K562 (cell line): Measurements from ENCODE around the gene TLE3. TPM values are rescaled to one million over a fixed set of nuclear protein-coding genes. Genes with fewer than 3 reads are reported as not detected.

ENCODE experiments used
- ATAC-seq: fragments of 200-7000 bp; cut with Tn5 transposase; 3 replicates; pipeline ENCODE4 v1.9.1; 2020; ENCODE audit warnings: moderate library complexity
- BruUV-seq: library from RNA; stranded (reverse); fragments of 400-500 nt; replicated peaks from 2 replicates; lab custom pipeline; 2021; lab: Mats Ljungman, UMichigan
- CTCF ChIA-PET: fragments of 300-600 bp; formaldehyde crosslinking; extraction: SDS; loops from one replicate; lab custom pipeline; 2021; ENCODE audit warnings: low intra/inter-chr PET ratio; lab: Yijun Ruan, JAX
- POLR2A ChIA-PET: fragments of 300-600, 350-650 bp; sonication (Branson Sonifier 250); formaldehyde crosslinking; extraction: SDS; loops from one replicate; lab custom pipeline; 2021; ENCODE audit warnings: antibody characterized with exemption, inconsistent platforms; lab: Yijun Ruan, JAX
- DNase-seq, 4 experiments: peaks; one replicate each; pipeline versions ENCODE4 v3.0.0 to v3.0.0-alpha.2; 2011 to 2018; ENCODE audit warnings: low spot score in 3 of 4, mixed read lengths in 3 of 4; ENCODE audit errors: extremely low read depth in 1 of 4
- FAIRE-seq: peaks from 2 replicates; lab custom pipeline; 2011; peaks lifted over from hg19 to GRCh38; lab: Jason Lieb, UNC
- H2AFZ ChIP-seq: 2 replicates; pipeline ENCODE4 v1.6.0; 2011; ENCODE audit warnings: low read depth, low read length, control low read depth, inconsistent platforms
- H3K27ac ChIP-seq: fragments of 200-600 bp; 3 replicates; pipeline ENCODE4 v1.8.0; 2011; ENCODE audit warnings: low read depth, mild to moderate bottlenecking, control low read depth, inconsistent platforms, low read length, moderate library complexity, mixed read lengths; ENCODE audit errors: extremely low read depth
- H3K27me3 ChIP-seq, 2 experiments: fragments of 300-600 bp in 1 of 2; 2 replicates in 1 of 2; 3 replicates in 1 of 2; pipeline versions ENCODE4 v1.6.0 to v1.8.0; 2011; ENCODE audit warnings: inconsistent platforms in 2 of 2, low read length in 2 of 2, mild to moderate bottlenecking in 1 of 2, mixed read lengths in 1 of 2, moderate library complexity in 1 of 2; ENCODE audit not compliant: control insufficient read depth in 2 of 2, insufficient read depth in 2 of 2
- H3K36me3 ChIP-seq: fragments of 300-600 bp; 3 replicates; pipeline ENCODE4 v1.8.0; 2011; ENCODE audit warnings: mild to moderate bottlenecking, low read length, inconsistent platforms; ENCODE audit not compliant: control insufficient read depth, insufficient read depth
- H3K4me1 ChIP-seq, 2 experiments: fragments of 200-600 bp in 1 of 2; replicated peaks in 1 of 2; 2 replicates in 1 of 2; 3 replicates in 1 of 2; pipeline versions ENCODE4 v1.5.1 to v1.8.0; 2011; ENCODE audit warnings: inconsistent platforms in 2 of 2, low read length in 2 of 2, mild to moderate bottlenecking in 1 of 2, mixed read lengths in 1 of 2, moderate library complexity in 1 of 2; ENCODE audit not compliant: control insufficient read depth in 2 of 2, insufficient read depth in 2 of 2
- H3K4me2 ChIP-seq: 2 replicates; pipeline ENCODE4 v1.6.1; 2011; ENCODE audit warnings: low read length, control low read depth, inconsistent platforms, mixed read lengths; ENCODE audit not compliant: insufficient read depth
- H3K4me3 ChIP-seq: fragments of 200-600 bp; sonication (generic), shearing (Covaris generic); 2 replicates; pipeline ENCODE4 v1.5.1; 2016; ENCODE audit warnings: control low read depth, inconsistent platforms
- H3K79me2 ChIP-seq: fragments of 200-600 bp; 3 replicates; pipeline ENCODE4 v1.8.0; 2011; ENCODE audit warnings: low read length, inconsistent platforms; ENCODE audit not compliant: control insufficient read depth, insufficient read depth
- H3K9ac ChIP-seq, 2 experiments: 2 replicates each; pipeline versions ENCODE4 v1.6.0 to v1.6.1; 2011; ENCODE audit warnings: low read depth in 2 of 2, low read length in 2 of 2, control low read depth in 1 of 2, inconsistent platforms in 1 of 2, mild to moderate bottlenecking in 1 of 2, mixed read lengths in 1 of 2; ENCODE audit not compliant: insufficient read depth in 1 of 2
- H3K9me1 ChIP-seq: one replicate; pipeline ENCODE4 v1.6.0; 2011; ENCODE audit warnings: inconsistent platforms, mild to moderate bottlenecking, low read length, moderate library complexity; ENCODE audit not compliant: control insufficient read depth, insufficient read depth
- H3K9me3 ChIP-seq: replicated peaks from 2 replicates; pipeline ENCODE4 v1.5.1; 2011; ENCODE audit warnings: low read depth, low read length, inconsistent platforms; ENCODE audit not compliant: control insufficient read depth, insufficient read depth
- H4K20me1 ChIP-seq: replicated peaks from 2 replicates; pipeline ENCODE4 v1.6.1; 2011; ENCODE audit warnings: low read length, inconsistent platforms, mixed read lengths; ENCODE audit not compliant: control insufficient read depth, insufficient read depth
- ARID2 ChIP-seq: fragments of 450-650 bp; IDR thresholded peaks from 2 replicates; pipeline ENCODE4 v1.6.1; 2017; ENCODE audit warnings: antibody characterized with exemption, mild to moderate bottlenecking
- ESRRB ChIP-seq: fragments of 250-450 bp; sonication (Bioruptor Pico); IDR thresholded peaks from 2 replicates; pipeline ENCODE4 v1.5.0; 2020; ENCODE audit warnings: mild to moderate bottlenecking, moderate library complexity, borderline replicate concordance
- GATAD2A ChIP-seq: fragments of 450-650 bp; IDR thresholded peaks from 2 replicates; pipeline ENCODE4 v1.6.1; 2017
- GATAD2B ChIP-seq: fragments of 450-650 bp; IDR thresholded peaks from 2 replicates; pipeline ENCODE4 v1.6.1; 2017; ENCODE audit warnings: mild to moderate bottlenecking, borderline replicate concordance
- HDAC8 ChIP-seq: fragments of 450-650 bp; IDR thresholded peaks from 2 replicates; pipeline ENCODE4 v1.6.1; 2016; ENCODE audit warnings: mild to moderate bottlenecking, missing genetic modification characterization, moderate library complexity, missing compliant biosample characterization
- KDM2B ChIP-seq: fragments of 250-450 bp; sonication (Bioruptor Pico); IDR thresholded peaks from 2 replicates; pipeline ENCODE4 v1.8.0; 2021; ENCODE audit warnings: mild to moderate bottlenecking, moderate library complexity
- MTF1 ChIP-seq: fragments of 250-450 bp; sonication (Bioruptor Pico); IDR thresholded peaks from 2 replicates; pipeline ENCODE4 v1.9.0; 2021; ENCODE audit warnings: moderate library complexity, mild to moderate bottlenecking, inconsistent platforms, borderline replicate concordance
- SRSF3 ChIP-seq: fragments of 200-400 bp; formaldehyde crosslinking; IDR thresholded peaks from 2 replicates; pipeline ENCODE4 v1.6.1; 2016; ENCODE audit warnings: mild to moderate bottlenecking, low read length, moderate library complexity; ENCODE audit not compliant: insufficient read depth
- SRSF9 ChIP-seq: fragments of 200-400 bp; formaldehyde crosslinking; IDR thresholded peaks from 2 replicates; pipeline ENCODE4 v1.6.1; 2017; ENCODE audit warnings: low read depth, low read length, borderline replicate concordance
- TFE3 ChIP-seq: fragments of 450-650 bp; formaldehyde crosslinking; IDR thresholded peaks from 2 replicates; pipeline ENCODE4 v1.4.0; 2020; ENCODE audit warnings: mild to moderate bottlenecking, mixed read lengths
- XRCC4 ChIP-seq: IDR thresholded peaks from one replicate; pipeline ENCODE4 v1.6.1; 2011; ENCODE audit not compliant: insufficient read depth, insufficient read length; ENCODE audit errors: extremely low read depth
- ZNF133 ChIP-seq: fragments of 250-450 bp; sonication (Bioruptor Pico); IDR thresholded peaks from 2 replicates; pipeline ENCODE4 v1.4.0; 2020; ENCODE audit warnings: mild to moderate bottlenecking
- ZNF212 ChIP-seq: fragments of 450-650 bp; formaldehyde crosslinking; IDR thresholded peaks from 2 replicates; pipeline ENCODE4 v1.4.0; 2020; ENCODE audit warnings: mild to moderate bottlenecking
- ZNF280A ChIP-seq: fragments of 450-650 bp; IDR thresholded peaks from 2 replicates; pipeline ENCODE4 v1.6.1; 2018; ENCODE audit warnings: mild to moderate bottlenecking, low read depth; ENCODE audit not compliant: partially characterized antibody
- ZNF311 ChIP-seq: fragments of 250-450 bp; sonication (Bioruptor Pico); IDR thresholded peaks from 2 replicates; pipeline ENCODE4 v1.4.0; 2020; ENCODE audit warnings: mild to moderate bottlenecking, moderate library complexity
- WGBS: fragments of 100-300 bp; shearing (Covaris generic); methylation state at CpG from one replicate; pipeline ENCODE4 v1.1.6; 2016; ENCODE audit warnings: low coverage, mixed read lengths; ENCODE audit not compliant: insufficient coverage; ENCODE audit errors: missing lambda C conversion rate; 5-methylcytosine and 5-hydroxymethylcytosine counted together
- in situ Hi-C: fragments of 300-500 bp; cut with MboI; formaldehyde crosslinking; loops from 4 replicates; pipeline ENCODE4 v1.15.0; 2018; ENCODE audit warnings: inconsistent platforms, mixed read lengths
- intact Hi-C: fragments of 100-400 bp; cut with micrococcal nuclease; formaldehyde crosslinking; loops from 2 replicates; pipeline ENCODE4 v1.14.2; 2022
- polyA plus RNA-seq, 8 experiments: library from polyadenylated mRNA; depleted of rRNA in 4 of 8; stranded (reverse) in 5 of 8; unstranded in 3 of 8; fragments of >200 nt; fragmentation: Nextera tagmentation in 2 of 8; fragmentation: Illumina TruSeq in 1 of 8; extraction: Ambion mirVana in 2 of 8; extraction: Trizol in 1 of 8; gene quantifications; 2 replicates each; pipeline versions ENCODE4 v1.2.1 to v1.2.3, GENCODE V29; 2011 to 2014; ENCODE audit warnings: inconsistent platforms in 1 of 8, missing spikeins in 1 of 8
- total RNA-seq, 7 experiments: library from RNA; depleted of rRNA in 6 of 7; stranded (reverse); fragments of >200 nt in 6 of 7; fragmentation: Illumina TruSeq in 2 of 7; extraction: Trizol in 2 of 7; gene quantifications; 2 replicates each; pipeline versions ENCODE4 v1.2.1 to v1.2.3, GENCODE V29; 2011 to 2021; ENCODE audit warnings: low replicate concordance in 1 of 7

Gene TLE3
- total and polyA plus RNA-seq, 9 of the 15 experiments (the other 6 are each of a cell fraction or from before 2014, with no cell fraction given), result 1.5 to 84.2 (median 14.1) TPM

GRCh38 chr15:70018646-70019600 is 78.8 kb downstream of the TLE3 start (continued):
- TF ChIP-seq ZNF280A, result no peak
- no peak for TF ChIP-seq KDM2B (CRISPR knock-in tag)
- TF ChIP-seq TFE3 (CRISPR knock-in tag), result no peak
- TF ChIP-seq ESRRB (CRISPR knock-in tag), result no peak
- TF ChIP-seq MTF1 (CRISPR knock-in tag), result no peak

GRCh38 chr15:70017801-70018200 is 79.9 kb downstream of the TLE3 start:
- no peak for TF ChIP-seq ARID2
- TF ChIP-seq ZNF311, result no peak
- no peak for TF ChIP-seq GATAD2A
- no peak for TF ChIP-seq ZNF133 (CRISPR knock-in tag)
- no peak for TF ChIP-seq SRSF9
- TF ChIP-seq ZNF212 (CRISPR knock-in tag), result no peak
- TF ChIP-seq HDAC8 (tag), result no peak
- TF ChIP-seq SRSF3, result no peak
- TF ChIP-seq GATAD2B, result no peak
- no peak for TF ChIP-seq XRCC4
- TF ChIP-seq, all 486 proteins: peak for 0
- Histone ChIP-seq H3K36me3 (no peaks in the 10 kb centered on the region), H3K9me3 (no peaks in the 10 kb centered on the region), H3K27me3 (peaks cover 20 to 42% of the 10 kb centered on the region in 2 experiments), H3K79me2 (no peaks in the 10 kb centered on the region), H3K27ac (no peak overlapping the region), H3K4me1 (no peaks in the 10 kb centered on the region), H2AFZ (no peak overlapping the region), H3K9ac (no peak overlapping the region), H4K20me1 (no peaks in the 10 kb centered on the region), H3K4me3 (no peak overlapping the region), H3K9me1 (no peaks in the 10 kb centered on the region), H3K4me2 (no peak overlapping the region)
- 0% methylated on average over 2 of the region's 2 CpGs for WGBS
- ChIA-PET CTCF (no interaction called here), POLR2A (no interaction called here)
- no TSS peak for BruUV-seq
- intact Hi-C loops (no loop called here), in situ Hi-C loops (no loop called here)
- DNase-seq (no peak), ATAC-seq (no peak), FAIRE-seq (no peak)
